ENCODE data around the gene RGPD6.
"Not testable (repeated sequence)": the region's sequence is repeated elsewhere in the genome, so short reads cannot be mapped to it uniquely, and the experiment has no call there.

RGPD6 gene

GRCh38 chr2:110480084-110480483, 96.9 kb downstream of the RGPD6 start:
- not testable (repeated sequence) for DNase-seq

- not testable (repeated sequence) for DNase-seq
Observed at GRCh38 chr2:110477370-110477769, 99.7 kb downstream of the RGPD6 start.

GRCh38 chr2:110476952-110477351, 100.1 kb downstream of the RGPD6 start:
- DNase-seq: not testable (repeated sequence)

DNA sequence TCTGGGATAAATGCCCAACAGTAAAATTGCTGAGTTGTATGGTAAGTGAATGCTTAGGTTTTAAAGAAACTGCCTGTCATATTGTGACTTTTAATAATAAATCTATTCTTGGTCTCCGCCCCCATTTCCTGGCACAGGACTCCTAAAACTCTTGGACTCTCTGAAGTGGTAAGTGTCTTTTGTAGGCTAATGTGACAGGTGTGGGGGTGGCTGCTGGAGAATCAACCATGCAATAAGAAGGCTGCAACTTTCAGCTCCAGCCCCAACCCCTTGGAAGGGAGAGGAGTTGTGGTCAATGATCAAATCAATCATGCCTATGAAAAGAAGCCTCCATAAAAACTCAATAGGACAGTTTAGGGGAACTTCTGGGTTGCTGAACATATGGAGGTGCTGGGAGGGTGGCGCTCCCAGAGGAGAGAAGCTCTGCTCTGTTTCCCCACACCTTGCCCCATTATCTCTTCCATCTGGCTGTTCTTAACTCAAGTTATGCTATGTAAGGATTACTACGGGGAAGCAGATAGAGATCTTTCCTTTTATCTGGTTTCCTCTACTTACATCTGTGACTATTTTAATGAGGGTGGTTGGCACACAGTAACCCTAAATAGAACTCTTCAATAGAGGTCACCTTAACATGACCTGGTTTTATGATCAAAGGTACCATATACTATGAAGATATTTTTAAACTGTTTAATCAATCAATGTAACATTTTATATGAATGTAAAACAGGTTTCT, 101.2 kb downstream of the RGPD6 start:
- DNase-seq: not testable (repeated sequence)

GRCh38 chr2:110474898-110475297, 102.1 kb downstream of the RGPD6 start:
- not testable (repeated sequence) for DNase-seq

- not testable (repeated sequence) for DNase-seq
Observed at GRCh38 chr2:110473059-110473358, 104.0 kb downstream of the RGPD6 start.

GRCh38 chr2:110472171-110473058, 104.6 kb downstream of the RGPD6 start, which contains the start of gene LIMS4:
Gene LIMS4, minus strand, starts transcription at chr2:110472816. Its CDS starts 38 bp downstream, at chr2:110472778.
- not testable (repeated sequence) for DNase-seq

- DNase-seq: not testable (repeated sequence)
Observed at GRCh38 chr2:110468921-110469320, 108.1 kb downstream of the RGPD6 start.

DNA sequence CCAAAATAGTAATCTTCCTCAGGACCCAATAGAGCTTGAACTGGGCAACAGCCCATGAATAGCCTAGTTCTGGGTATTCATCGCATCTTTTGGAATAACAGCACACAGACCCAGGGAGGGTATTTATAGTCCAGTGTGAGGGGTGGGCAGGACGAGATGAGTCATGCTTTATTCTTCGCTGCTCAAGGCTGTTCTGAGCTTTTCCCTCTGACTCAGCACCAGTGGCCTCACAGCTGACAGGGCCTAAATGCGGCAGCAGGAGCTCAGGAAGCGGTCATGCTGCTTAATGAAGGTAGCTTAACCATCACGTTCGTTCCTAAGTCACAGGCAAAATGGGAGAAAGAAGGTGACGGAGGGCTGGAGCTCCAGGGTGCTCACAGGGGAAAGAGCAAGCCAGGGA, 111.7 kb downstream of the RGPD6 start:
- not testable (repeated sequence) for DNase-seq

All from suppressor macrophage (primary cell).